ENCODE measurements around the gene FXYD3. TPM values are rescaled to one million over a fixed set of nuclear protein-coding genes. Genes with fewer than 3 reads are reported as not detected.

Gene FXYD3, protein sequence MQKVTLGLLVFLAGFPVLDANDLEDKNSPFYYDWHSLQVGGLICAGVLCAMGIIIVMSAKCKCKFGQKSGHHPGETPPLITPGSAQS
- 1 to 10 TPM in 1 of 4 donors, under 1 TPM in 1, not detected in 2; 0.38 to 2.6 TPM for total RNA-seq

DNA sequence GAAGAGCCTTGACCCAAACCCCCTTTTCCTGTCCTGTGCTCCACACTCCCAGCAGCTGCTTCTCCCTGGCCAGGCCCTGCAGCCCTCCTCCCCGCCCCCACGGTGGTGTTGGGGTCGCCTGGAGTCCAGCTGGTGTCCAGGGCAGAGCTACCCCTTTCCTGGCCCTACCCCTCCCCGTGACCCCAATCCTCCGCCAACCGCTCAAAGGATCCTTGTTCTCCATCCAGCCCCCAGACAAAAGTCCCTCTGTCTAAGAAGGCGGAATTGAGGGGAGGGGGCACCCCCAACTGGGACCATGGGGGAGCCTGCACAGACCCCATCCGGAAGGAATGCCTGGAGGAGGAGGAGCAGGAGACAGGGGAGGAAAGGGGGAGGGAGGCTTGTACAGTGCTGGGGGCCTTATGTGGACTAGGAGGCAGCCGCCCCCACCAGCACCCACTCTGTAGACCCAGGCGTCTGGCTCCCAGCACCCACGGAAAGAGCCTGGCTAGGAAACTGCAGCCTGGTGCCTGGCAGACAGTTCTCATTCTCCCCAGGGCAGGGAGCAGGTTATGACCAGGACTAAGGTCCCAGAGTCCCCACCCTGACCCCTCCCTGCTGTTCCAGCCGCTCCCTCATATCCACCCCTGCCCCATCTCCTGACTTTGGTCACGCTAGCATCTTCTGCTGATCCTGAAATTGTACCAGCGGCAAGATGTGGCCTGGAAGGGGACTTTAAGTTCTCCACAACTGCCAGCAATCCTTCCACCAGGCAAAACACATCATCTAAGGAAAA, at the start of gene FXYD3:
FXYD3 (plus strand) TSS at position 647 of the 775 bp plus-strand sequence. CDS start 3,554 bp downstream, outside the sequence.
- DNase-seq (ENCODE audit: low spot score) (no peak), ATAC-seq (ENCODE audit: low FRiP score) (no peak)
- TF ChIP-seq, protein P1, sequence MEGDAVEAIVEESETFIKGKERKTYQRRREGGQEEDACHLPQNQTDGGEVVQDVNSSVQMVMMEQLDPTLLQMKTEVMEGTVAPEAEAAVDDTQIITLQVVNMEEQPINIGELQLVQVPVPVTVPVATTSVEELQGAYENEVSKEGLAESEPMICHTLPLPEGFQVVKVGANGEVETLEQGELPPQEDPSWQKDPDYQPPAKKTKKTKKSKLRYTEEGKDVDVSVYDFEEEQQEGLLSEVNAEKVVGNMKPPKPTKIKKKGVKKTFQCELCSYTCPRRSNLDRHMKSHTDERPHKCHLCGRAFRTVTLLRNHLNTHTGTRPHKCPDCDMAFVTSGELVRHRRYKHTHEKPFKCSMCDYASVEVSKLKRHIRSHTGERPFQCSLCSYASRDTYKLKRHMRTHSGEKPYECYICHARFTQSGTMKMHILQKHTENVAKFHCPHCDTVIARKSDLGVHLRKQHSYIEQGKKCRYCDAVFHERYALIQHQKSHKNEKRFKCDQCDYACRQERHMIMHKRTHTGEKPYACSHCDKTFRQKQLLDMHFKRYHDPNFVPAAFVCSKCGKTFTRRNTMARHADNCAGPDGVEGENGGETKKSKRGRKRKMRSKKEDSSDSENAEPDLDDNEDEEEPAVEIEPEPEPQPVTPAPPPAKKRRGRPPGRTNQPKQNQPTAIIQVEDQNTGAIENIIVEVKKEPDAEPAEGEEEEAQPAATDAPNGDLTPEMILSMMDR (IDR thresholded peaks at IDR 0.05) = no peak

DNA sequence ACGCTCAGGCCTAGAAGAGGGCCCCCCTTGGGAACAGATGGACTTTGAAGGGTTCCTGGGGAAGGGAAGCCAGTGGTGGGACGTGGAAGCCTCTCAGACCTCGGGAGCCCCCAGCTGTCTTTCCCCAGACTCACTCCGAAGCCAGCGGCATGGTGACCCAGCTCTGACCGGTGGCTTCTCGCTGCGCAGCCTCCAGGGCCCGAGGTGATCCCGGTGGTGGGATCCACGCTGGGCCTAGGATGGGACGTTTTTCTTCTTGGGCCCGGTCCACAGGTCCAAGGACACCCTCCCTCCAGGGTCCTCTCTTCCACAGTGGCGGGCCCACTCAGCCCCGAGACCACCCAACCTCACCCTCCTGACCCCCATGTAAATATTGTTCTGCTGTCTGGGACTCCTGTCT, 49.5 kb upstream of the FXYD3 start:
- ATAC-seq (ENCODE audit: low FRiP score) = no peak
- DNase-seq (ENCODE audit: low spot score) = no peak
- TF ChIP-seq, protein P1 (IDR thresholded peaks at IDR 0.05) = no peak

DNA sequence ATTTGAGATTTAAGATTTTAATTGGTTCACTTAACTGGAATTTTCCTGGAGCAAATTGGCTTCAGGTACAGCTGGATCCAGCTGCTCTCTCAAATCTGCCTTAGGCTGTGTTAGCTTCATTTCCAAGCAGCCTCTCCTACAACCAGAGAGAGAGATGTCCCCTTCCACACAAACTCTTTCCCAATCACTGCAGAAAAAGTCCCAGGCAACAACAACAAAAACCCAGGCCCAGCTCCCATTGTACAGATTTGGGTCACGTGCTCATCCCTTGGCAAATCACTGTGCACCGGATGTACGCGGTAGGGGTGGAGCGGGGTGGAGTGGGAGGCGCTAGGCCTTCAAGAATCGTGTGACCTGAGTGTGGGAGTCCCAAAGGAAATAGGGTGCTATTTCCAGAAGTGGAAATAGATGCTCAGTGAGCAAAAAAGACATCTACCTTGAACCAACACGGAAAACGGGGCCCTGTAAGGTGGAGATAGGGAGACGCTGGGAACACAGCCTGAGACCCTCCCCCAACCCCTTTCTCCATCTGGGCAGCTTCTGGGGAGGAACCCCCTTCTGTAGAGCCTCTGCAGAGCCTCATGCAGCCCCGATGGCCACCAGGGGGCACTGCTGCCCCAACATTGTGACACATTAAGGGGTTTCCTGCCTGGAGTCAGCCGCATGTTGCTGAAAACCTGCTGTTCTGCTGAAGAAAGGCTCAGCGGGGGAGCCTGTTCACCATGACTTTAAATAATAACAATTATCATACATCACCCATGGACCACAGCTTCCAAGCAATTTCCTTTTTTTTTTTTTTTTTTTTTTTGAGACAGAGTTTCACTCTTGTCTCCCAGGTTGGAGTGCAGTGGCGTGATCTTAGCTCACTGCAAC, 48.7 kb upstream of the FXYD3 start:
- DNase-seq (ENCODE audit: low spot score) (peak; percentile 99), ATAC-seq (ENCODE audit: low FRiP score) (peak; percentile 77)
- TF ChIP-seq, protein P1 (IDR thresholded peaks at IDR 0.05) = peak in 2 of 3 donors; percentile 68 to 82

DNA sequence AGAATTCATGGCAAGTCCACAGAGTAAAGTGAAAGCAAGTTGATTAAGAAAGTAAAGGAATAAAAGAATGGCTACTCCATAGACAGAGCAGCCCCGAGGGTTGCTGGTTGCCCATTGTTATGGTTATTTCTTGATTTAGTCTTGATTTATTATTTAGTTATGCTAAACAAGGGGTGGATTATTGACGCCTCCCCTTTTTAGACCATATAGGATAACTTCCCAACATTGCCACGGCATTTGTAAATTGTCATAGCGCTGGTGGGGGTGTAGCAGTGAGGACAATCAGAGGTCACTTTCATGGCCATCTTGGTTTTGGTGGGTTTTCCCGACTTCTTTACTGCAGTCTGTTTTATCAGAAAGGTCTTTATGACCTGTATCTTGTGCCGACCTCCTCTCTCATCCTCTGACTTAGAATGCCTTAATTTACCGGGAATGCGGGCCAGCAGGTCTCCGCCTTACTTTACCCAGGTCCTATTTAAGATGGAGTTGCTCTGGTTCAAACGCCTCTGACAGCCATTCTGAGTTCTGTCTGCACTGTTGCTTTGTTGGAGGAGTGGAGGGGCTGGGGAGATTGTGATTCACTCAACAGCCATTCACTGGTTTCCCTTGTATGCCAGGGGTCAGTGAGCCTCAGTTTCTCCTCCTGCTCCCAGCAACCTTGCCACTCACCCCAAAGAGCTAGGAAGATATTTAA, 46.5 kb upstream of the FXYD3 start:
- no peak for ATAC-seq (ENCODE audit: low FRiP score)
- DNase-seq (ENCODE audit: low spot score) = no peak
- TF ChIP-seq, protein P1 (IDR thresholded peaks at IDR 0.05) = no peak

DNA sequence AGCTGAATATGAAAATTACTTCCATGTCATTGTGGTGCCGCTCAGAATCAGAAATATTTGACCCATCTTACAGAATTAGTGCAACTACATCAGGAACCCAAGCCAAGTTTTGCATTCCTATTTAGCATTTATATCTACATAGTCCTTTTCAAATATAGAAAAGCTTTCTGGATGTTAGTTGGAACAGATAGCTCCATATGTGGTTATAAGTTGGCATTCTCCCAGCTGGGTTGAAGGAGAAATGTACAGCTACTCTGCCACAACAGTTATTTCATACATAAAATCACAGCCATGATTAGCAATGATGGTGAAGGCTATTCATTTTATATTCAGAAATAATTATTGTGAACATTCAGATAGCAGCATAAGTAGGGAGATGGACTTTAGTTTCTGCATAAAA, 45.9 kb upstream of the FXYD3 start:
- ATAC-seq (ENCODE audit: low FRiP score) (no peak), DNase-seq (ENCODE audit: low spot score) (no peak)
- TF ChIP-seq, protein P1 (IDR thresholded peaks at IDR 0.05) = no peak

DNA sequence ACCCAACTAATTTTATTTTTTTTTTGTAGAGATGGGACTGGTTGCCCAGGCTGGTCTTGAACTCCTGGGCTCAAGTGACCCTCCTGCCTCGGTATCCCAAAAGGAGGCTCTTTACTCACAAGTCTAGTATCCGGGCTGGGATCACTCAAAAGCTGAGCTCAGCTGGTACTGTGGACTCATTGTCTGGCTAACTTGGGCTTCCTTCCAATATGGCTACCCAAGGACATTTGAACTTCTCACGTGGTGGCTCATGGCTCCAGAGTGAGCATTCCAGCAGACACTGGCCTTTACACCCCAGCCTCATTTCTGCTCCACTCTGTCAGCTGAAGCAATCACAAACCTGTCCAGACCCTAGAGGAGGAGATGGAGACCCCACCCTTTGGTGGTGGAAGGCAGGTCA, 45.2 kb upstream of the FXYD3 start:
- ATAC-seq (ENCODE audit: low FRiP score) (no peak), DNase-seq (ENCODE audit: low spot score) (no peak)
- TF ChIP-seq, protein P1 (IDR thresholded peaks at IDR 0.05) = no peak
